ENCODE data around the gene DACH1.

GRCh38 chr13:71681901-71682613 is 184.9 kb downstream of the DACH1 start:
- no peak for TF ChIP-seq CTCF (conservative IDR thresholded peaks at IDR 0.05)
- no peak for TF ChIP-seq ZFX (IDR thresholded peaks at IDR 0.05)
